NCI-H1930 (cell line): ENCODE measurements around the gene RAD18.

Experiments used
- DNase-seq, 2 experiments: peaks; one replicate each; lab custom pipeline; 2025; lab: John Stamatoyannopoulos, UW

RAD18 gene

GRCh38 chr3:8864402-8865350 is 98.6 kb downstream of the RAD18 start:
- DNase-seq = no peak

GRCh38 chr3:8863891-8864290 is 99.4 kb downstream of the RAD18 start:
- DNase-seq = no peak

GRCh38 chr3:8857720-8858367 is 105.4 kb downstream of the RAD18 start:
- DNase-seq = no peak

- DNase-seq = no peak
These were observed 106.6 kb downstream of the RAD18 start for GRCh38 chr3:8856721-8857120.

GRCh38 chr3:8856071-8856470 is 107.2 kb downstream of the RAD18 start:
- no peak for DNase-seq

- no peak for DNase-seq
These were observed 108.6 kb downstream of the RAD18 start for GRCh38 chr3:8854656-8855055.

GRCh38 chr3:8853081-8853480 is 110.2 kb downstream of the RAD18 start:
- no peak for DNase-seq

- no peak for DNase-seq
These were observed 110.8 kb downstream of the RAD18 start for GRCh38 chr3:8852511-8852910.

GRCh38 chr3:8851703-8852102 is 111.6 kb downstream of the RAD18 start:
- DNase-seq = no peak

GRCh38 chr3:8848696-8849131 is 114.6 kb downstream of the RAD18 start:
- DNase-seq = no peak

GRCh38 chr3:8847317-8847716 is 116.0 kb downstream of the RAD18 start:
- DNase-seq = no peak

- no peak for DNase-seq
These were observed 117.1 kb downstream of the RAD18 start for GRCh38 chr3:8846176-8846575.

- DNase-seq = no peak
These were observed 117.6 kb downstream of the RAD18 start for GRCh38 chr3:8845641-8846040.

- no peak for DNase-seq
These were observed 119.9 kb downstream of the RAD18 start for GRCh38 chr3:8843347-8843746.

- DNase-seq = no peak
These were observed 121.0 kb downstream of the RAD18 start for GRCh38 chr3:8842293-8842692.

GRCh38 chr3:8841472-8841871 is 121.8 kb downstream of the RAD18 start:
- DNase-seq = no peak

- no peak for DNase-seq
These were observed 122.7 kb downstream of the RAD18 start for GRCh38 chr3:8840556-8840955.

- no peak for DNase-seq
These were observed 123.5 kb downstream of the RAD18 start for GRCh38 chr3:8839607-8840325.

- DNase-seq = no peak
These were observed 124.4 kb downstream of the RAD18 start for GRCh38 chr3:8838765-8839423.

GRCh38 chr3:8838234-8838633 is 125.0 kb downstream of the RAD18 start:
- no peak for DNase-seq

- no peak for DNase-seq
These were observed 126.1 kb downstream of the RAD18 start for GRCh38 chr3:8837162-8837561.

- no peak for DNase-seq
These were observed 127.2 kb downstream of the RAD18 start for GRCh38 chr3:8836096-8836495.
